Panc1 (cell line): Measurements from ENCODE around the gene SLC9C1. TPM values are rescaled to one million over a fixed set of nuclear protein-coding genes. Genes with fewer than 3 reads are reported as not detected.

Source experiments
- ATAC-seq: fragments of 200-7000 bp; cut with Tn5 transposase; 2 replicates; pipeline ENCODE4 v1.9.1; 2020; ENCODE audit warnings: mild to moderate bottlenecking, moderate library complexity
- BruUV-seq: library from RNA; stranded (reverse); fragments of 400-500 nt; replicated peaks from 2 replicates; lab custom pipeline; 2021; lab: Mats Ljungman, UMichigan
- CTCF ChIA-PET: fragments of 300-600 bp; sonication (Branson Sonifier 250); formaldehyde crosslinking; loops from one replicate; lab custom pipeline; 2022; ENCODE audit warnings: antibody characterized with exemption; lab: Charles Lee
- POLR2A ChIA-PET: fragments of 300-600 bp; sonication (Branson Sonifier 250); formaldehyde crosslinking; loops from one replicate; lab custom pipeline; 2022; ENCODE audit warnings: antibody characterized with exemption; lab: Charles Lee
- DNase-seq: peaks from one replicate; pipeline ENCODE4 v3.0.0-alpha.2; 2010; ENCODE audit warnings: low read depth, low spot score
- H3K27ac ChIP-seq: 2 replicates; pipeline ENCODE4 v1.5.1; 2011; ENCODE audit warnings: mild to moderate bottlenecking, low read length, inconsistent platforms
- H3K27me3 ChIP-seq: fragments of 200-500 bp; sonication (Bioruptor generic); 2 replicates; pipeline ENCODE4 v1.6.0; 2014; ENCODE audit warnings: low read length, inconsistent platforms; ENCODE audit not compliant: control insufficient read depth, insufficient read depth
- H3K36me3 ChIP-seq: fragments of 200-500 bp; sonication (Bioruptor generic); 2 replicates; pipeline ENCODE4 v1.5.1; 2014; ENCODE audit warnings: inconsistent platforms, mild to moderate bottlenecking, low read length, moderate library complexity; ENCODE audit not compliant: control insufficient read depth, insufficient read depth
- H3K4me1 ChIP-seq: 2 replicates; pipeline ENCODE4 v1.5.1; 2011; ENCODE audit warnings: inconsistent platforms, mild to moderate bottlenecking, low read length, moderate library complexity; ENCODE audit not compliant: control insufficient read depth, insufficient read depth
- H3K4me3 ChIP-seq, 2 experiments: 2 replicates each; pipeline ENCODE4 v1.5.1; 2011 to 2012; ENCODE audit warnings: low read depth in 2 of 2, low read length in 2 of 2, mild to moderate bottlenecking in 2 of 2, inconsistent platforms in 1 of 2, moderate library complexity in 1 of 2
- H3K9me3 ChIP-seq: fragments of 200-500 bp; sonication (Bioruptor generic); 2 replicates; pipeline ENCODE4 v1.5.1; 2014; ENCODE audit warnings: low read depth, mild to moderate bottlenecking, inconsistent platforms, low read length, moderate library complexity; ENCODE audit not compliant: control insufficient read depth, insufficient read depth
- POLR2AphosphoS5 ChIP-seq: IDR thresholded peaks from 2 replicates; pipeline ENCODE4 v1.6.1; 2012; ENCODE audit warnings: mild to moderate bottlenecking, low read depth, low read length, moderate library complexity
- REST ChIP-seq, 2 experiments: IDR thresholded peaks; 2 replicates each; pipeline ENCODE4 v1.6.1; 2011 to 2012; ENCODE audit warnings: low read depth in 2 of 2, control low read depth in 1 of 2, low read length in 1 of 2, mild to moderate bottlenecking in 1 of 2, moderate library complexity in 1 of 2; ENCODE audit not compliant: insufficient read depth in 1 of 2
- SIN3A ChIP-seq: IDR thresholded peaks from 2 replicates; pipeline ENCODE4 v1.6.1; 2012; ENCODE audit warnings: low read depth, mild to moderate bottlenecking, low read length, moderate library complexity, borderline replicate concordance; ENCODE audit not compliant: insufficient read depth
- TCF7L2 ChIP-seq: IDR thresholded peaks from 2 replicates; pipeline ENCODE4 v1.6.1; 2011; ENCODE audit warnings: mild to moderate bottlenecking, low read depth, low read length, inconsistent platforms
- in situ Hi-C: cut with HindIII; loops from 2 replicates; pipeline ENCODE4 v1.10.0; 2016; ENCODE audit warnings: low sequenced_read_pairs, low pct_unique_long_range_greater_than_20kb
- intact Hi-C: fragments of 100-400 bp; cut with micrococcal nuclease; formaldehyde crosslinking; loops from one replicate; pipeline ENCODE4 v1.10.0; 2022; ENCODE audit not compliant: unreplicated experiment
- microRNA-seq: library from miRNA; unstranded; fragments of <30 nt; microRNA quantifications from one replicate; pipeline ENCODE4 v1.1.0, GENCODE V29; 2020; ENCODE audit not compliant: unreplicated experiment
- total RNA-seq: library from RNA; stranded (reverse); gene quantifications from one replicate; pipeline ENCODE4 v1.2.1, GENCODE V29; 2021; ENCODE audit not compliant: unreplicated experiment
- TF ChIP-seq, protein P1 (sequence below): fragments of 450-650 bp; IDR thresholded peaks from 2 replicates; pipeline ENCODE4 v1.5.1; 2017; ENCODE audit warnings: mild to moderate bottlenecking

Gene SLC9C1
- total RNA-seq, 1 experiment from 2014 or later, result not detected

DNA sequence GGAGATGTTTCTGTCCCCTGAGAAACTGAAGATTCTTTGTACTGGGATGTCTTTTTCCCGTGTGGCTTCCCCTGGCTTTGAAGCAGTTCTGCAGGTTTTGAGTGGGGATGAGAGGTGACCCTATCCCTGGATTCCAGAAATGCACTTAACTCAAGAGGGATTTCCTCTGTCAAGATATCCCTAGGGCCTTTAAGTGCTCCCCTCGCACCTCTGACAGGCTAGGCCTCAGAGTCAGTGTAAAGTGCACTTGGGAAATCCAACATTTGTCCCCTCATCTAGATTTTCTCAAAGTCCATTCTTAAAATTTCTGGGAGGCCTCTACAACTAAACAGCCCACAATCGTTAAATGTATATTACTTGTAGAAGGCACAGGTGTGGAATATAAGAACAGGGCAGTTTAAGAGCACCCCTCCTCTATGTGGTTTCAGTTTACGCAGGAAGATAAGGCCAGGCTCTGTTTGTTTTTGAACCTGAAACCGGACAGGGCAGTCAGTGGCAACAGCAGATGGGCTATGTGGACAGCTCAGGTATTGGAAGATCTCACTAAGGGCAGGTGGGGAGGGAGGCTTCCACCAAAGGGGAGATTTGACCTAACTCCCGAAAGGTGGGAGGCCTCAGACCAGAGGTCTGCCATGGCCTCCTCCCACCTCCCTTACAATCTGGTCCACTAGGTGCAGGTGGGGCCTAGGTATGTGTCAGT is 203.0 kb downstream of the SLC9C1 start:
- ATAC-seq (no peak), DNase-seq (no peak)
- H3K4me1 ChIP-seq, result peaks cover 56% of the 10 kb centered on the region
- intact Hi-C loops, result no loop called here
- ChIA-PET CTCF (no interaction called here), POLR2A (no interaction called here)
- no peaks in the 10 kb centered on the region for H3K9me3 ChIP-seq
- TF ChIP-seq POLR2AphosphoS5, result no peak
- TF ChIP-seq REST (IDR thresholded peaks at IDR 0.05; ENCODE audit: insufficient read depth in 1 of 2, low read depth in 2 of 2, low read length in 1 of 2), result no peak
- TF ChIP-seq SIN3A, result no peak
- TF ChIP-seq, protein P1, sequence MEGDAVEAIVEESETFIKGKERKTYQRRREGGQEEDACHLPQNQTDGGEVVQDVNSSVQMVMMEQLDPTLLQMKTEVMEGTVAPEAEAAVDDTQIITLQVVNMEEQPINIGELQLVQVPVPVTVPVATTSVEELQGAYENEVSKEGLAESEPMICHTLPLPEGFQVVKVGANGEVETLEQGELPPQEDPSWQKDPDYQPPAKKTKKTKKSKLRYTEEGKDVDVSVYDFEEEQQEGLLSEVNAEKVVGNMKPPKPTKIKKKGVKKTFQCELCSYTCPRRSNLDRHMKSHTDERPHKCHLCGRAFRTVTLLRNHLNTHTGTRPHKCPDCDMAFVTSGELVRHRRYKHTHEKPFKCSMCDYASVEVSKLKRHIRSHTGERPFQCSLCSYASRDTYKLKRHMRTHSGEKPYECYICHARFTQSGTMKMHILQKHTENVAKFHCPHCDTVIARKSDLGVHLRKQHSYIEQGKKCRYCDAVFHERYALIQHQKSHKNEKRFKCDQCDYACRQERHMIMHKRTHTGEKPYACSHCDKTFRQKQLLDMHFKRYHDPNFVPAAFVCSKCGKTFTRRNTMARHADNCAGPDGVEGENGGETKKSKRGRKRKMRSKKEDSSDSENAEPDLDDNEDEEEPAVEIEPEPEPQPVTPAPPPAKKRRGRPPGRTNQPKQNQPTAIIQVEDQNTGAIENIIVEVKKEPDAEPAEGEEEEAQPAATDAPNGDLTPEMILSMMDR, result no peak
- peak; percentile 31; the same call in 1 of the 2 replicates for TF ChIP-seq TCF7L2
- H3K4me3 ChIP-seq, result no peak overlapping the region
- BruUV-seq, result no TSS peak
- H3K27ac ChIP-seq, result peak overlapping the region; percentile 45
- H3K36me3 ChIP-seq, result no peaks in the 10 kb centered on the region
- in situ Hi-C loops, result no loop called here
- no peaks in the 10 kb centered on the region for H3K27me3 ChIP-seq

Small RNA genes lying within 50 kb of the gene (microRNA-seq; reads per million reads assigned to microRNA genes)
- gene MIR567, result not detected

Other genes starting within 250 kb of the SLC9C1 start
- 12.6 TPM for gene C3orf52, start 207.8 kb downstream of the SLC9C1 start, total RNA-seq
- gene GCSAM, start 161.0 kb downstream of the SLC9C1 start, total RNA-seq, result 0.08 TPM
- not detected for gene CD200, start 38.9 kb upstream of the SLC9C1 start, total RNA-seq
- gene BTLA, start 205.3 kb upstream of the SLC9C1 start, total RNA-seq, result not detected